ENCODE results near the gene ZNF292.
A peak's percentile ranks its signal among the peaks of the same experiment; 100 is the strongest.

ZNF292 gene

GRCh38 chr6:87161299-87161698 is 5.9 kb downstream of the ZNF292 start:
- no peaks in the 10 kb centered on the region for H3K9me3 ChIP-seq
- no peak overlapping the region for H3K27ac ChIP-seq
- H4K20me1 ChIP-seq: peaks cover 100% of the 10 kb centered on the region
- peaks cover 37% of the 10 kb centered on the region for H3K4me1 ChIP-seq
- no peaks in the 10 kb centered on the region for H3K27me3 ChIP-seq
- 0 out of 2 replicates have a peak, but pooled peaks cover 4% of the 10 kb centered on the region for H3K36me3 ChIP-seq
- H3K4me2 ChIP-seq: peak overlapping the region; percentile 44
- H3K4me3 ChIP-seq: no peak overlapping the region
- TF ChIP-seq Cebpa-rat (IDR thresholded peaks at IDR 0.05): no peak
- no peak overlapping the region for H3K9ac ChIP-seq

DNA sequence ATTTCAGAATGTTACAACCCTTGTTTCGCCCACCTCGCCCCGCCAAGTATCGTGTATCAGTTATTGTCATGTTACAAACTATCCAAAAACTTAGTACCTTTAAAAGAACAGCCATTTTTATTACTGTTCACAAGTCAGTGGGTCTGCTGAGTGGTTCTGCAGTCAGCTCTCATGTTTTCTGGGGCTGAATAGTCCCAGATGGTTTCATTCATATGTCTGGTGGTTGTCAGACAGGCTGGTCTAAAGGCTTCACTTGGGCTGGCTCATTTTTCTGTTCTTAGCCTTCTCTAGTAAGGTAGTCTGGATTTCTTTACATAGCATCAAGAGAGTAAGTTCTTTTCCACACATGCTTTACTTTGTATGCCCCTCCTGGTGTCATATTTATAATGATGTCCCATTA is 8.6 kb downstream of the ZNF292 start:
- no peak for TF ChIP-seq Cebpa-rat (IDR thresholded peaks at IDR 0.05)
- Histone ChIP-seq H3K4me3 (no peak overlapping the region), H3K9ac (no peak overlapping the region), H3K9me3 (no peaks in the 10 kb centered on the region), H3K4me1 (peaks cover 22% of the 10 kb centered on the region), H4K20me1 (peaks cover 100% of the 10 kb centered on the region), H3K36me3 (no peaks in the 10 kb centered on the region), H3K4me2 (peak overlapping the region; percentile 17), H3K27me3 (no peaks in the 10 kb centered on the region), H3K27ac (no peak overlapping the region)

- no peak overlapping the region for H3K4me3 ChIP-seq
- no peaks in the 10 kb centered on the region for H3K36me3 ChIP-seq
- no peak for TF ChIP-seq Cebpa-rat (IDR thresholded peaks at IDR 0.05)
- H3K4me1 ChIP-seq: peaks cover 22% of the 10 kb centered on the region
- no peak overlapping the region for H3K27ac ChIP-seq
- no peaks in the 10 kb centered on the region for H3K27me3 ChIP-seq
- H3K9me3 ChIP-seq: no peaks in the 10 kb centered on the region
- no peak overlapping the region for H3K9ac ChIP-seq
- H3K4me2 ChIP-seq: peak overlapping the region; percentile 17
- H4K20me1 ChIP-seq: peaks cover 100% of the 10 kb centered on the region
Measured at GRCh38 chr6:87164506-87164905, 9.1 kb downstream of the ZNF292 start.

GRCh38 chr6:87165185-87165584 is 9.8 kb downstream of the ZNF292 start:
- H3K4me2 ChIP-seq: no peak overlapping the region

DNA sequence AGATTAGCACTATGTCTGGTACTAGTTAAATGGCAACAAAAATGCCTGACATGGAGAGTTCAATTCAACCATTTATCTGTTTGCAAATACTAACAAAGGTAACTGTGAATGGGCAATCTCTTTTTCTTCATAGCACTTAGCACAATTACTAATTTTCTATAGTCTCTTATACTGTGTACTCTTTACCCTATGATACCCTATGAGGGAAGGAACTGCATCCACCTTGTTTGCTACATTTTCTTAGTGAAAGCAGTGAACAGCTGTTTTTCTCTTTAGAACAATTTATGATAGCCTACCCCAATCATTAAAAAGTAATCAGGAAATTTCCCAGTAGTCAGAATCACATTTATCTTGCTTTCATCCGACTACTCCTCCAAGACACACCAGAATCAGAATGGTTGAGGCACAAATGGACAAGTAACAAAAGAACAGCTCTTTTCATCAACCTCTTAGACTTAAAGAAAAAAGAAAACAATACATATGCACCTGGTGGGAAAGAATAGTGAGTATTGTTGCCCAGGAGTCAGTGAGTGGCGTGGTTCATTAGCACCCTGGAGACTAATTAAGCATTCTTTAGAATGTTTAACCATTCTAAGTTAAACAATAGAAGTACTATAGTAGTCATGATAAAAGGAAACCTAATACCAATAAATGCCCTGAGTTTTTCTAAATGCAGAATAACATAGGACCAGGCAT is 16.7 kb downstream of the ZNF292 start:
- TF ChIP-seq Cebpa-rat (IDR thresholded peaks at IDR 0.05): no peak
- Histone ChIP-seq H3K4me3 (no peak overlapping the region), H3K36me3 (peaks cover 19% of the 10 kb centered on the region), H3K4me1 (no peaks in the 10 kb centered on the region), H3K9me3 (no peaks in the 10 kb centered on the region), H4K20me1 (peaks cover 99% of the 10 kb centered on the region), H3K9ac (no peak overlapping the region), H3K27me3 (no peaks in the 10 kb centered on the region), H3K27ac (no peak overlapping the region), H3K4me2 (no peak overlapping the region)

More at GRCh38 chr6:87165185-87165584, 9.8 kb downstream of the ZNF292 start:
- Histone ChIP-seq H3K9me3 (no peaks in the 10 kb centered on the region), H3K27ac (no peak overlapping the region), H4K20me1 (peaks cover 100% of the 10 kb centered on the region), H3K4me3 (no peak overlapping the region), H3K9ac (no peak overlapping the region), H3K4me1 (peaks cover 22% of the 10 kb centered on the region), H3K27me3 (no peaks in the 10 kb centered on the region), H3K36me3 (no peaks in the 10 kb centered on the region)
- no peak for TF ChIP-seq Cebpa-rat (IDR thresholded peaks at IDR 0.05)

DNA sequence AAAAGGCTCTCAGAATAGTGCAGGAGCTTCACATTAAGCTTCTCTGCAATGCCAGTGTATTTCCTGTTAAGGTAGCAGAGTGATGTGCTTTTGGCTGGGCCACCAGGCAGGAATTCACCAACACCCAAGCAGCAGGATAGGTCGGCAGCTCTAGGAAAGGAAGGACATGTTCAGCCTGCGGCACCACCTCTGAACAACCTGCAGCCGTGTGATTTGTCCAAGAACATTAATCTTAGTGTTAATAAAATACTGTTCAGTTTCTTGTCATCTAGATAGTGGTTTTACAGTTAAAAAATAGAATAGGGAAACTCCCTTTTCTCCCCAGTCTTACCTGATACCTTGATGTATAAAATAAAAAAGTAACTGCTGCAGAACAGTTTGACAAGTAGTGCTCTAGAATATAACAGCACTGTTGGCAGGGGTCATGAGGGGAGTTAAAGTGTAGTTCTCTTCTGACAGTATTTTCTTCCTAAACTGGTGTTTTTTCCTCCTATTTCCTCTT is 18.8 kb downstream of the ZNF292 start:
- Histone ChIP-seq H3K4me2 (no peak overlapping the region), H3K4me3 (no peak overlapping the region), H3K9me3 (no peaks in the 10 kb centered on the region), H3K9ac (no peak overlapping the region), H3K27ac (no peak overlapping the region), H4K20me1 (peaks cover 99% of the 10 kb centered on the region), H3K27me3 (no peaks in the 10 kb centered on the region), H3K36me3 (peaks cover 19% of the 10 kb centered on the region), H3K4me1 (no peaks in the 10 kb centered on the region)
- no peak for TF ChIP-seq Cebpa-rat (IDR thresholded peaks at IDR 0.05)

DNA sequence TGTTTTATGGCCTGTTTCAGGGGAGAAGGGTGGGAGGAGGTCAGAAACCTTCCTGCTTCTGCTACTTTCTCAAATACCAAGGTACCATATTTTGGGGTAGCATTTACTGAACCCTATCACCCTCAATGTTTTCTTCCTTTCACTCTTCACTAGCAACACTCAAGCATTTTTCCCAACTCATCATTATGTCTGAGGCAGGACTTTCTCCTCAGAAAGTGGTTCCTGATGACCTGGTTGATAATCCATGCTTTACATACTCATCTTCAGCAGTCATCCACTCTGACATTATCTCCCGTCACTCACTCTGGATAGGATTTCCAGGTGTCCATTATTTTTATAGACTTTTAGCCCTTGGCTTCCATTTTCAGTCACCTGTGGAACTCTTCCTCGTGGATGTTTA is 21.1 kb downstream of the ZNF292 start:
- no peaks in the 10 kb centered on the region for H3K27me3 ChIP-seq
- peaks cover 38% of the 10 kb centered on the region for H3K36me3 ChIP-seq
- H3K4me1 ChIP-seq: no peaks in the 10 kb centered on the region
- H3K9me3 ChIP-seq: no peaks in the 10 kb centered on the region
- no peak for TF ChIP-seq Cebpa-rat (IDR thresholded peaks at IDR 0.05)
- H3K27ac ChIP-seq: no peak overlapping the region
- no peak overlapping the region for H3K4me3 ChIP-seq
- no peak overlapping the region for H3K4me2 ChIP-seq
- H4K20me1 ChIP-seq: peaks cover 99% of the 10 kb centered on the region
- no peak overlapping the region for H3K9ac ChIP-seq

DNA sequence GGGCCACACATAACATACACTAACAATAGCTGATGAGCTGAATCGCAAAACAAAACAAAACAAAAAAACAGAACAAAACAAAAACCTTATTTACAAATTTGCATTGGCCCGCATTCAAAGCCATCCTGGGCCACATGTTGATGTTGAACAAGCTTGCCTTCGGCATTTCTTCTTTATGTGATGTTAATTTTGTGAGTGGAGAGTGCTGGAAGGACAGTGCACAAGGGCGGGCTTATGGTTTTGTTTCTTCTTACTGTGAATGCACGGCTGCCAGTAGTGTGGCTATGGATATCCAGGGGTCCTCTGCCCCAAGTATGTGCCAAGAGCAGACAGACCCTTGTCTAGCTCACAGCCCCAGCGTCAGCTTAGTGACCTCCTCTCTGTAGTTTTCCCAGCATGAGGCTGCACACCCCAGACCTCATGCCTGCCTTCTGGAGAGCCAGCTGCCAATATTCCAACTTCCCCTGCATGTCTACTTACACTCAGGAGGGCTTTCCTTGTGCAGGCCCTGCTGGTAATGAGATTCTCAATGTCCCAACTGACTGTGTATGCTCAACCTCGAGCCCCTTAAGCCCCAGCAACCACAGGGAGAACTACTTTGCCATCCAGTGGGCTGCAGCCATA is 24.9 kb downstream of the ZNF292 start:
- Histone ChIP-seq H3K9ac (no peak overlapping the region), H3K9me3 (no peaks in the 10 kb centered on the region), H3K4me1 (no peaks in the 10 kb centered on the region), H3K36me3 (peaks cover 48% of the 10 kb centered on the region), H3K27ac (no peak overlapping the region), H3K4me3 (no peak overlapping the region), H4K20me1 (peaks cover 99% of the 10 kb centered on the region), H3K27me3 (no peaks in the 10 kb centered on the region), H3K4me2 (no peak overlapping the region)
- TF ChIP-seq Cebpa-rat (IDR thresholded peaks at IDR 0.05): no peak

- TF ChIP-seq Cebpa-rat (IDR thresholded peaks at IDR 0.05): no peak
- no peak overlapping the region for H3K4me3 ChIP-seq
- H3K36me3 ChIP-seq: peaks cover 47% of the 10 kb centered on the region
- no peaks in the 10 kb centered on the region for H3K27me3 ChIP-seq
- no peak overlapping the region for H3K9ac ChIP-seq
- peaks cover 100% of the 10 kb centered on the region for H4K20me1 ChIP-seq
- no peaks in the 10 kb centered on the region for H3K4me1 ChIP-seq
- no peak overlapping the region for H3K4me2 ChIP-seq
- no peaks in the 10 kb centered on the region for H3K9me3 ChIP-seq
- no peak overlapping the region for H3K27ac ChIP-seq
Measured at GRCh38 chr6:87181903-87182302, 26.5 kb downstream of the ZNF292 start.

DNA sequence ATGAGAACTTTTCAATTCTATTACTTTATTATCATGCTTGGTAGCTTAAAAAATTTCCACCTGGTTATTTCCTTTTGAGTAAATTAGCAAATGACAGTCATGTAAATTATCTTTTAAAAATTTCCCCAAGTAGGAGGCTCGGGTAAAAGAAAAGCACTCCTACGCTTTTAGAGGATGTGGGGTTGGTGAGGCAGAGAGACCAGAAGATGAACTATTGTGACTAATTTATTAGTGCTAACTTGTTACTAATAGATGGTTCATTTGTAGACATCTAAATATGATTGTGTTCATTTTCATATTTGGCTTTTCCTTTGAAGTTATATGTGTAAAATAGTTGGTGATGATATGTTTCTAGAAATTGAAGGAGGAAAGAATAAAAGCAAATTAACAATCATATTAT is 27.0 kb downstream of the ZNF292 start:
- H3K4me2 ChIP-seq: no peak overlapping the region
- TF ChIP-seq Cebpa-rat (IDR thresholded peaks at IDR 0.05): no peak
- H3K9me3 ChIP-seq: no peaks in the 10 kb centered on the region
- H3K27me3 ChIP-seq: no peaks in the 10 kb centered on the region
- H3K4me1 ChIP-seq: no peaks in the 10 kb centered on the region
- H4K20me1 ChIP-seq: peaks cover 100% of the 10 kb centered on the region
- no peak overlapping the region for H3K9ac ChIP-seq
- H3K36me3 ChIP-seq: peaks cover 47% of the 10 kb centered on the region
- H3K27ac ChIP-seq: no peak overlapping the region
- no peak overlapping the region for H3K4me3 ChIP-seq
